Measurements from ENCODE around the gene CNTN6. TPM values are rescaled to one million over a fixed set of nuclear protein-coding genes. Genes with fewer than 3 reads are reported as not detected.

CNTN6 gene
- total RNA-seq, 3 donors from 2014 or later = 0.32 TPM; not detected in 2

GRCh38 chr3:1406250-1406649 is 313.4 kb downstream of the CNTN6 start:
- H3K4me1 ChIP-seq (ENCODE audit: low read depth) = no peaks in the 10 kb centered on the region
- ATAC-seq = no peak
- TF ChIP-seq, protein P1, sequence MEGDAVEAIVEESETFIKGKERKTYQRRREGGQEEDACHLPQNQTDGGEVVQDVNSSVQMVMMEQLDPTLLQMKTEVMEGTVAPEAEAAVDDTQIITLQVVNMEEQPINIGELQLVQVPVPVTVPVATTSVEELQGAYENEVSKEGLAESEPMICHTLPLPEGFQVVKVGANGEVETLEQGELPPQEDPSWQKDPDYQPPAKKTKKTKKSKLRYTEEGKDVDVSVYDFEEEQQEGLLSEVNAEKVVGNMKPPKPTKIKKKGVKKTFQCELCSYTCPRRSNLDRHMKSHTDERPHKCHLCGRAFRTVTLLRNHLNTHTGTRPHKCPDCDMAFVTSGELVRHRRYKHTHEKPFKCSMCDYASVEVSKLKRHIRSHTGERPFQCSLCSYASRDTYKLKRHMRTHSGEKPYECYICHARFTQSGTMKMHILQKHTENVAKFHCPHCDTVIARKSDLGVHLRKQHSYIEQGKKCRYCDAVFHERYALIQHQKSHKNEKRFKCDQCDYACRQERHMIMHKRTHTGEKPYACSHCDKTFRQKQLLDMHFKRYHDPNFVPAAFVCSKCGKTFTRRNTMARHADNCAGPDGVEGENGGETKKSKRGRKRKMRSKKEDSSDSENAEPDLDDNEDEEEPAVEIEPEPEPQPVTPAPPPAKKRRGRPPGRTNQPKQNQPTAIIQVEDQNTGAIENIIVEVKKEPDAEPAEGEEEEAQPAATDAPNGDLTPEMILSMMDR (IDR thresholded peaks at IDR 0.05) = no peak
- no peaks in the 10 kb centered on the region for H3K36me3 ChIP-seq (ENCODE audit: low read depth)
- H3K9me3 ChIP-seq = no peaks in the 10 kb centered on the region
- intact Hi-C loops (cut with DNase I, micrococcal nuclease) = no loop called here
- no peak for DNase-seq
- no peak overlapping the region for H3K4me3 ChIP-seq

DNA sequence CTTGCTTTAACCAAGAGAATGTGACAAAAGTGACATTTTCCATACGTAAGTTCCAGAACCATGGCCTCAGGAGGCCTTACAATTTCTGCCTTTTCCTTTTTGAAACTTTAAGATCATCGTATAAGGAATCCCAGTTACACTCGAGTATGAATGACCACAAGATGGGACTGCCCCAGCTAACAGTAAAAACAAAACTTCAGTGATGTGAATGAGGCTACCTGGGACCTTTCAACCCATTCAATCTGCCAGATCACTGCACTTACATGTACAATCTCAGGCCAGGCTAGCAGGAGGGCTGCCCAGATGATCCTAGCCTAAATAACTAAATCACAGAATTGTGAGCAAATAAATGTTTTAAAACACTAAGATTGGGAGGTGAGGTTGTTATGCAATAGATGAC is 328.8 kb downstream of the CNTN6 start:
- ATAC-seq (no peak), DNase-seq (no peak)
- intact Hi-C loops (cut with DNase I, micrococcal nuclease) = no loop called here
- H3K36me3 ChIP-seq (ENCODE audit: low read depth) = no peaks in the 10 kb centered on the region
- TF ChIP-seq, protein P1 (IDR thresholded peaks at IDR 0.05) = no peak
- H3K4me3 ChIP-seq = no peak overlapping the region
- no peaks in the 10 kb centered on the region for H3K4me1 ChIP-seq (ENCODE audit: low read depth)
- no peaks in the 10 kb centered on the region for H3K9me3 ChIP-seq

GRCh38 chr3:1423566-1424089 is 330.8 kb downstream of the CNTN6 start:
- no peaks in the 10 kb centered on the region for H3K4me1 ChIP-seq (ENCODE audit: low read depth)
- no peaks in the 10 kb centered on the region for H3K36me3 ChIP-seq (ENCODE audit: low read depth)
- no peak overlapping the region for H3K4me3 ChIP-seq
- DNase-seq (no peak), ATAC-seq (no peak)
- intact Hi-C loops (cut with DNase I, micrococcal nuclease) = no loop called here
- H3K9me3 ChIP-seq = no peaks in the 10 kb centered on the region
- TF ChIP-seq, protein P1 (IDR thresholded peaks at IDR 0.05) = no peak

DNA sequence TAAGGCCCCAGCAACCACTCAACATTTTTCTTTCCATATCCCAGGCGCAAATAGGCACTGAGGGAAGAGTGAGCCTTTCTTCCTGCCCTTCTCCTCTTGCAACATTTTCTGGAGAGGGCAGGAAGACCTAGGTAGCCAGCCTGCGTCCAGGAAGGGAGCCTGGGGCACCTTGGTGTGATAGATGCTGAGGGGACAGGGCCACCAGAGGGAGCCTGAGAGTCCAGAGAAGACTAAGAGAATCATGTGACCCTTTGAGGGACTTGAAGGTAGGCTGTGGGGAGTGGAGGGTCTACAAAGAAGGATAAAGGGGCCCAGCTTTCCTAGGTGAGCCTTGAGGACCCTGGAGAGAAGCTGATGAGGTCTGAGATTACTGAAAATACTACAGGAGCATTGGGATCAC is 346.6 kb downstream of the CNTN6 start:
- TF ChIP-seq, protein P1 (IDR thresholded peaks at IDR 0.05) = no peak
- Histone ChIP-seq H3K4me1 (ENCODE audit: low read depth) (no peaks in the 10 kb centered on the region), H3K9me3 (no peaks in the 10 kb centered on the region), H3K36me3 (ENCODE audit: low read depth) (no peaks in the 10 kb centered on the region), H3K4me3 (no peak overlapping the region)
- intact Hi-C loops (cut with DNase I, micrococcal nuclease) = no loop called here
- DNase-seq (peak in 2 of 3 donors; percentile 50 to 68), ATAC-seq (peak; percentile 59)

- TF ChIP-seq, protein P1 (IDR thresholded peaks at IDR 0.05) = no peak
- no peak for ATAC-seq
- no peak overlapping the region for H3K4me3 ChIP-seq
- intact Hi-C loops (cut with DNase I, micrococcal nuclease) = no loop called here
- DNase-seq = no peak
- H3K9me3 ChIP-seq = no peaks in the 10 kb centered on the region
- no peaks in the 10 kb centered on the region for H3K4me1 ChIP-seq (ENCODE audit: low read depth)
- no peaks in the 10 kb centered on the region for H3K36me3 ChIP-seq (ENCODE audit: low read depth)
These were observed 349.4 kb downstream of the CNTN6 start for GRCh38 chr3:1442271-1442670.

- Histone ChIP-seq H3K36me3 (ENCODE audit: low read depth) (no peaks in the 10 kb centered on the region), H3K9me3 (no peaks in the 10 kb centered on the region), H3K4me3 (no peak overlapping the region), H3K4me1 (ENCODE audit: low read depth) (no peaks in the 10 kb centered on the region)
- no peak for ATAC-seq
- no peak for DNase-seq
- intact Hi-C loops (cut with DNase I, micrococcal nuclease) = no loop called here
- TF ChIP-seq, protein P1 (IDR thresholded peaks at IDR 0.05) = no peak
These were observed 351.4 kb downstream of the CNTN6 start for GRCh38 chr3:1444195-1444594.
